HAP-1 (cell line): ENCODE data around the gene RAMP3.
A peak's percentile ranks its signal among the peaks of the same experiment; 100 is the strongest.

Source experiments
- DNase-seq, 2 experiments: peaks; one replicate each; pipeline ENCODE4 v3.0.0-alpha.2; 2016 to 2020; ENCODE audit warnings: low spot score in 2 of 2
- H3K27me3 ChIP-seq: fragments of 250-450 bp; sonication (Bioruptor Pico); 2 replicates; pipeline ENCODE4 v1.5.1; 2020; ENCODE audit warnings: low read depth, mild to moderate bottlenecking, moderate library complexity
- H3K36me3 ChIP-seq: fragments of 250-450 bp; sonication (Bioruptor Pico); replicated peaks from 2 replicates; pipeline ENCODE4 v1.5.1; 2020; ENCODE audit warnings: mild to moderate bottlenecking
- H3K4me1 ChIP-seq: fragments of 250-450 bp; sonication (Bioruptor Pico); 2 replicates; pipeline ENCODE4 v1.5.1; 2020; ENCODE audit warnings: mild to moderate bottlenecking
- H3K4me3 ChIP-seq: fragments of 250-450 bp; sonication (Bioruptor Pico); 2 replicates; pipeline ENCODE4 v1.5.1; 2020; ENCODE audit warnings: mild to moderate bottlenecking, moderate library complexity
- H3K9me3 ChIP-seq: fragments of 250-450 bp; sonication (Bioruptor Pico); 2 replicates; pipeline ENCODE4 v1.5.1; 2020; ENCODE audit warnings: mild to moderate bottlenecking, moderate library complexity
- in situ Hi-C: fragments of 300-500 bp; cut with MboI; formaldehyde crosslinking; loops from 3 replicates; pipeline ENCODE4 v1.14.3; 2020; ENCODE audit warnings: low sequenced_read_pairs, inconsistent platforms, mixed read lengths

RAMP3 gene

GRCh38 chr7:45165857-45166256, 8.3 kb downstream of the RAMP3 start:
- in situ Hi-C loops, result no loop called here
- no peaks in the 10 kb centered on the region for H3K4me1 ChIP-seq
- DNase-seq, result no peak
- H3K36me3 ChIP-seq, result no peaks in the 10 kb centered on the region; the same call in 1 of the 2 replicates
- no peak overlapping the region for H3K4me3 ChIP-seq
- H3K9me3 ChIP-seq, result no peaks in the 10 kb centered on the region
- H3K27me3 ChIP-seq, result no peaks in the 10 kb centered on the region

- no peaks in the 10 kb centered on the region for H3K36me3 ChIP-seq
- H3K27me3 ChIP-seq, result no peaks in the 10 kb centered on the region
- in situ Hi-C loops, result no loop called here
- DNase-seq, result no peak
- no peaks in the 10 kb centered on the region for H3K9me3 ChIP-seq
- H3K4me3 ChIP-seq, result no peak overlapping the region
- no peaks in the 10 kb centered on the region for H3K4me1 ChIP-seq
Measured at GRCh38 chr7:45171946-45172345, 14.4 kb downstream of the RAMP3 start.

GRCh38 chr7:45173596-45174327, 16.2 kb downstream of the RAMP3 start:
- in situ Hi-C loops, result no loop called here
- no peaks in the 10 kb centered on the region for H3K4me1 ChIP-seq
- no peaks in the 10 kb centered on the region for H3K27me3 ChIP-seq
- no peaks in the 10 kb centered on the region for H3K9me3 ChIP-seq
- no peak for DNase-seq
- no peaks in the 10 kb centered on the region for H3K36me3 ChIP-seq
- H3K4me3 ChIP-seq, result no peak overlapping the region

- Histone ChIP-seq H3K36me3 (no peaks in the 10 kb centered on the region), H3K4me1 (no peaks in the 10 kb centered on the region), H3K27me3 (no peaks in the 10 kb centered on the region; the same call in 1 of the 2 replicates), H3K9me3 (no peaks in the 10 kb centered on the region), H3K4me3 (no peak overlapping the region)
- in situ Hi-C loops, result no loop called here
- no peak for DNase-seq
Measured at GRCh38 chr7:45174328-45174610, 16.7 kb downstream of the RAMP3 start.

GRCh38 chr7:45174966-45175765, 17.6 kb downstream of the RAMP3 start:
- Histone ChIP-seq H3K4me3 (no peak overlapping the region), H3K27me3 (peaks cover 4% of the 10 kb centered on the region; the same call in 1 of the 2 replicates), H3K36me3 (no peaks in the 10 kb centered on the region), H3K4me1 (no peaks in the 10 kb centered on the region), H3K9me3 (no peaks in the 10 kb centered on the region)
- no peak for DNase-seq
- in situ Hi-C loops, result no loop called here

GRCh38 chr7:45176091-45176490, 18.5 kb downstream of the RAMP3 start:
- in situ Hi-C loops, result no loop called here
- no peak overlapping the region for H3K4me3 ChIP-seq
- no peak for DNase-seq
- H3K4me1 ChIP-seq, result no peaks in the 10 kb centered on the region
- H3K27me3 ChIP-seq, result peaks cover 4% of the 10 kb centered on the region; the same call in 1 of the 2 replicates
- no peaks in the 10 kb centered on the region for H3K36me3 ChIP-seq
- no peaks in the 10 kb centered on the region for H3K9me3 ChIP-seq

- no peak overlapping the region for H3K4me3 ChIP-seq
- peak in 1 of 2 experiments; percentile 4 for DNase-seq
- H3K4me1 ChIP-seq, result no peaks in the 10 kb centered on the region
- H3K36me3 ChIP-seq, result no peaks in the 10 kb centered on the region
- in situ Hi-C loops, result no loop called here
- no peaks in the 10 kb centered on the region for H3K9me3 ChIP-seq
- H3K27me3 ChIP-seq, result peaks cover 4% of the 10 kb centered on the region; the same call in 1 of the 2 replicates
Measured at GRCh38 chr7:45176886-45177731, 19.5 kb downstream of the RAMP3 start.

GRCh38 chr7:45177801-45178200, 20.2 kb downstream of the RAMP3 start:
- in situ Hi-C loops, result no loop called here
- no peaks in the 10 kb centered on the region for H3K36me3 ChIP-seq
- H3K4me1 ChIP-seq, result no peaks in the 10 kb centered on the region
- H3K9me3 ChIP-seq, result no peaks in the 10 kb centered on the region
- peak in 1 of 2 experiments; percentile 4 for DNase-seq
- peaks cover 4% of the 10 kb centered on the region; the same call in 1 of the 2 replicates for H3K27me3 ChIP-seq
- H3K4me3 ChIP-seq, result no peak overlapping the region

- in situ Hi-C loops, result no loop called here
- no peak overlapping the region for H3K4me3 ChIP-seq
- H3K27me3 ChIP-seq, result peaks cover 4% of the 10 kb centered on the region; the same call in 1 of the 2 replicates
- H3K9me3 ChIP-seq, result no peaks in the 10 kb centered on the region
- DNase-seq, result peak in 1 of 2 experiments; percentile 18
- H3K36me3 ChIP-seq, result no peaks in the 10 kb centered on the region
- H3K4me1 ChIP-seq, result no peaks in the 10 kb centered on the region
Measured at GRCh38 chr7:45178241-45179225, 20.9 kb downstream of the RAMP3 start.

GRCh38 chr7:45179666-45180065, 22.1 kb downstream of the RAMP3 start:
- H3K36me3 ChIP-seq, result no peaks in the 10 kb centered on the region
- in situ Hi-C loops, result no loop called here

GRCh38 chr7:45180084-45180986, 22.7 kb downstream of the RAMP3 start:
- no peaks in the 10 kb centered on the region for H3K36me3 ChIP-seq
- H3K27me3 ChIP-seq, result peaks cover 4% of the 10 kb centered on the region; the same call in 1 of the 2 replicates
- in situ Hi-C loops, result no loop called here
- no peaks in the 10 kb centered on the region for H3K9me3 ChIP-seq
- H3K4me3 ChIP-seq, result no peak overlapping the region
- H3K4me1 ChIP-seq, result no peaks in the 10 kb centered on the region
- DNase-seq, result peak in 1 of 2 experiments; percentile 3

More at GRCh38 chr7:45179666-45180065, 22.1 kb downstream of the RAMP3 start:
- no peaks in the 10 kb centered on the region for H3K4me1 ChIP-seq
- H3K9me3 ChIP-seq, result no peaks in the 10 kb centered on the region
- DNase-seq, result peak in 1 of 2 experiments; percentile 1
- peaks cover 4% of the 10 kb centered on the region; the same call in 1 of the 2 replicates for H3K27me3 ChIP-seq
- no peak overlapping the region for H3K4me3 ChIP-seq
